GM18507 (cell line): ENCODE results near the gene ADAM11.
A peak's percentile ranks its signal among the peaks of the same experiment; 100 is the strongest.

Experiments used
- DNase-seq: peaks from one replicate; pipeline ENCODE4 v3.0.0; 2011; ENCODE audit warnings: low read depth; ENCODE audit not compliant: insufficient read length; ENCODE audit errors: extremely low spot score
- FAIRE-seq: peaks from 2 replicates; lab custom pipeline; 2011; peaks lifted over from hg19 to GRCh38; lab: Jason Lieb, UNC

ADAM11 gene

DNA sequence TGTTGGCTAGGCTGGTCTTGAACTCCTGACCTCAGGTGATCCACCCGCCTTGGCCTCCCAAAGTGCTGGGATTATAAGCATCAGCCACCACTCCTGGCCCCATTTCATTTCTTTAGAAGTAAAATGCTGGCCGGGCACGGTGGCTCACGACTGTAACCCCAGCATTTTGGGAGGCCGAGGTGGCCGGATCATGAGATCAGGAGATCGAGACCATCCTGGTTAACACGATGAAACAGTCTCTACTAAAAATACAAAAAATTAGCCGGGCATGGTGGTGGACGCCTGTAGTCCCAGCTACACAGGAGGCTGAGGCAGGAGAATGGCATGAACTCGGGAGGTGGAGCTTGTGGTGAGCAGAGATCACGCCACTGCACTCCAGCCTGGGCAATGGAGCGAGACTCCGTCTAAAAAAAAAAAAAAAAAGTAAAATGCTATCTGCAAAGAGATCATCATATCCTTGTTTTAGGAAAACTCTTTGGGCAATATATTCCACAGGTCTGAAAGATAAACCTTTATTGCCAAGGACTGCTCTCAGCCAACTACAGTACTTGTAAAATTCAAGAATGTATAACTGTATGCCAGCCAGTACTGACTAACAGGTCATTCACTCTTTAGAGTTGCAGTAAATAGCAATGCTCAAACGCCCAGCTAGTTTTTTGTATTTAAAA, 67.5 kb downstream of the ADAM11 start:
- DNase-seq, result no peak
- no peak for FAIRE-seq

DNA sequence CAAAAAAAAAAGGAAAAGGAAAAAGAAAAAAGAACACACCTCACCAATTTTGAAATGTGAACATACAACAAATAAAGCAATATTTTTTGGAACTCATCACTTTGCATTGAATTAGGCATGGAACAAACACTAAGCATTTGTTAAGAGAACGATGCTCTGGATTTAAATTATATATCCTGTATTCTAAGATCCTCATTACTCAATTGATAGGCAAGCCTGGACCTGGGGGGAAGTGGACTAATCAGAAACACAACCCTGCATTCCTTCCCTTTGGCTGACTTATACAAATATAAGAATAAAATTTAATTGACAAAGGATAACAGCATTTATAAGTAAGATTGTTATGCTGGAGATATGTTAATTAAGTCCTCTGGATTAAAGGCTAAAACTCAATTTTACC, 69.1 kb downstream of the ADAM11 start:
- no peak for FAIRE-seq
- DNase-seq, result no peak

DNA sequence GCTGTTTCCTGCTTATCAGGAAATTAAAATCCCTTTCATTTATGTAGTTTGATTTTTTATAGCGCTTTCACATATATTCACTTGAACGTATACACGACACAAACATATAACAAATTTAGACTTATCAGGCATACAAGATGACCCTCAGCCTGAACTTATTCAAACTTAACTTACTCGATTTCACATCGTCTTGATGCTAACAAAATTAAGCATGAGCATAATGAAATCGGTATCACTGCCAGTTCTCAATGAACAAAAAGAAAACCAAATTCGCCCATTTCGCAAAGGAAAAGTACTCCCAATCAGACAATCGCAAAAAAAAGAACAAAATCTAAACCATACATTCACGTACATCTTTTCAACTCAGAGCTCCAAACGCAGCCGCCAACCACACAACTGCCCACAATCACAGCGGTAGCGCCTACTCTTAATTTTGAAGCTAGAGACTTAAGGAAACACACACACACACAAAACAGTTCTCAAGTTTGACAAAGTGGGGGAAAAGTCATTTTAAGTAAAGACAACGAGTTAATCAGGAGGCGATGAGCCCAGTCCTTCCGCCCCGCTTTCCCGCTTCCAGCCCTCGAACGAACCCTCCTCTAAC, 70.2 kb downstream of the ADAM11 start:
- DNase-seq (no peak), FAIRE-seq (peak; percentile 18)

- DNase-seq, result no peak
- peak; percentile 38 for FAIRE-seq
These were observed 71.0 kb downstream of the ADAM11 start, which contains the start of gene GJC1 for GRCh38 chr17:44829523-44830358. Gene GJC1 (minus strand): TSS chr17:44830287. CDS start chr17:44805817, 24,470 bp downstream.

GRCh38 chr17:44830359-44831288, 71.8 kb downstream of the ADAM11 start:
- DNase-seq (no peak), FAIRE-seq (no peak)

GRCh38 chr17:44831371-44831770, 72.6 kb downstream of the ADAM11 start:
- DNase-seq, result no peak
- no peak for FAIRE-seq
